H1 (cell line): ENCODE data around the gene RPTOR. TPM values are rescaled to one million over a fixed set of nuclear protein-coding genes. Genes with fewer than 3 reads are reported as not detected.

Source experiments
- CTCF ChIA-PET: fragments of 300-600 bp; sonication (Branson Sonifier 250); formaldehyde crosslinking; loops from one replicate; lab custom pipeline; 2021; ENCODE audit not compliant: partially characterized antibody; lab: Charles Lee
- POLR2A ChIA-PET: fragments of 300-600 bp; sonication (Branson Sonifier 250); formaldehyde crosslinking; loops from one replicate; lab custom pipeline; 2021; ENCODE audit warnings: inconsistent platforms; ENCODE audit not compliant: partially characterized antibody; lab: Charles Lee
- DNase-seq, 2 experiments: peaks; one replicate each; pipeline versions ENCODE4 v3.0.0 to v3.0.0-alpha.2; 2010 to 2022; ENCODE audit warnings: low spot score in 2 of 2, low read depth in 1 of 2, mixed read lengths in 1 of 2
- FAIRE-seq: peaks from 2 replicates; lab custom pipeline; 2011; peaks lifted over from hg19 to GRCh38; lab: Jason Lieb, UNC
- H2AFZ ChIP-seq: 2 replicates; pipeline ENCODE4 v1.8.1; 2012; ENCODE audit warnings: low read length, inconsistent platforms
- H2AK5ac ChIP-seq: 2 replicates; pipeline ENCODE4 v1.6.1; 2013; ENCODE audit warnings: low read depth, low read length
- H2BK120ac ChIP-seq: replicated peaks from 2 replicates; pipeline ENCODE3; 2013; ENCODE audit warnings: low read depth, low read length, inconsistent platforms
- H2BK12ac ChIP-seq: 2 replicates; pipeline ENCODE4 v1.6.1; 2013; ENCODE audit warnings: low read depth, low read length
- H2BK15ac ChIP-seq: 2 replicates; pipeline ENCODE4 v1.6.1; 2013; ENCODE audit warnings: low read length
- H2BK20ac ChIP-seq: 2 replicates; pipeline ENCODE4 v1.6.1; 2013; ENCODE audit warnings: low read length
- H2BK5ac ChIP-seq: 2 replicates; pipeline ENCODE4 v1.6.1; 2013; ENCODE audit warnings: low read depth, low read length
- H3K14ac ChIP-seq: 2 replicates; pipeline ENCODE4 v1.6.1; 2013; ENCODE audit warnings: inconsistent platforms; ENCODE audit not compliant: insufficient read length
- H3K18ac ChIP-seq: 2 replicates; pipeline ENCODE4 v1.6.1; 2013; ENCODE audit warnings: low read length; ENCODE audit errors: extremely low read depth
- H3K23ac ChIP-seq: 2 replicates; pipeline ENCODE4 v1.6.1; 2013; ENCODE audit warnings: inconsistent platforms; ENCODE audit not compliant: insufficient read length
- H3K23me2 ChIP-seq: 2 replicates; pipeline ENCODE4 v1.6.1; 2013; ENCODE audit warnings: low read depth, low read length
- H3K27ac ChIP-seq: 2 replicates; pipeline ENCODE4 v1.6.1; 2011; ENCODE audit warnings: low read depth, low read length, inconsistent platforms
- H3K27me3 ChIP-seq, 4 experiments: replicated peaks in 1 of 4; 1 replicate in 1 of 4; 2 replicates in 3 of 4; pipeline versions ENCODE4 v1.6.1 to v1.8.1; 2011 to 2013; ENCODE audit warnings: low read length in 3 of 4, mild to moderate bottlenecking in 3 of 4, inconsistent platforms in 2 of 4, mixed read lengths in 2 of 4, moderate library complexity in 1 of 4; ENCODE audit not compliant: control insufficient read depth in 3 of 4, insufficient read depth in 3 of 4; ENCODE audit errors: extremely low read depth in 1 of 4
- H3K36me3 ChIP-seq, 4 experiments: 2 replicates each; pipeline versions ENCODE4 v1.6.1 to v1.8.1; 2011 to 2013; ENCODE audit warnings: mild to moderate bottlenecking in 4 of 4, low read length in 3 of 4, moderate library complexity in 2 of 4, control low read depth in 1 of 4, inconsistent platforms in 1 of 4; ENCODE audit not compliant: insufficient read depth in 4 of 4, control insufficient read depth in 2 of 4
- H3K4ac ChIP-seq: replicated peaks from 2 replicates; pipeline ENCODE3; 2013; ENCODE audit warnings: low read length, low read depth, mixed read lengths, inconsistent platforms; ENCODE audit not compliant: insufficient read length
- H3K4me1 ChIP-seq, 4 experiments: replicated peaks in 1 of 4; 1 replicate in 1 of 4; 2 replicates in 3 of 4; pipeline versions ENCODE4 v1.6.1 to v1.8.1; 2011 to 2013; ENCODE audit warnings: low read length in 3 of 4, inconsistent platforms in 2 of 4, mixed read lengths in 1 of 4; ENCODE audit not compliant: insufficient read depth in 4 of 4, control insufficient read depth in 3 of 4
- H3K4me2 ChIP-seq, 2 experiments: 2 replicates each; pipeline versions ENCODE4 v1.6.1 to v1.8.1; 2011 to 2013; ENCODE audit warnings: low read depth in 2 of 2, low read length in 2 of 2, control low read depth in 1 of 2, inconsistent platforms in 1 of 2, mild to moderate bottlenecking in 1 of 2; ENCODE audit not compliant: insufficient read depth in 1 of 2
- H3K4me3 ChIP-seq, 4 experiments: fragments of 200-600, 300-600 bp in 1 of 4; sonication (generic), shearing (Covaris generic), sonication (Bioruptor Twin) in 1 of 4; 2 replicates each; pipeline versions ENCODE4 v1.5.1 to v1.8.1; 2011 to 2016; ENCODE audit warnings: low read length in 4 of 4, low read depth in 3 of 4, control low read depth in 2 of 4, inconsistent platforms in 2 of 4, mild to moderate bottlenecking in 2 of 4, mixed read lengths in 1 of 4, moderate library complexity in 1 of 4; ENCODE audit not compliant: insufficient read depth in 2 of 4; ENCODE audit errors: extremely low read depth in 1 of 4
- H3K56ac ChIP-seq: replicated peaks from 2 replicates; pipeline ENCODE3; 2013; ENCODE audit warnings: low read depth, mild to moderate bottlenecking, mixed read lengths, low read length, inconsistent platforms; ENCODE audit not compliant: insufficient read length
- H3K79me1 ChIP-seq: 2 replicates; pipeline ENCODE4 v1.6.1; 2013; ENCODE audit warnings: low read depth, low read length, control low read depth
- H3K79me2 ChIP-seq, 2 experiments: 2 replicates each; pipeline versions ENCODE4 v1.6.1 to v1.8.1; 2012 to 2013; ENCODE audit warnings: low read length in 2 of 2, mild to moderate bottlenecking in 2 of 2, inconsistent platforms in 1 of 2; ENCODE audit not compliant: insufficient read depth in 2 of 2, control insufficient read depth in 1 of 2
- H3K9ac ChIP-seq, 4 experiments: replicated peaks in 1 of 4; 1 replicate in 1 of 4; 2 replicates in 3 of 4; pipeline versions ENCODE4 v1.6.1 to v1.8.1; 2011 to 2013; ENCODE audit warnings: low read depth in 3 of 4, low read length in 3 of 4, control low read depth in 2 of 4, mild to moderate bottlenecking in 2 of 4, moderate library complexity in 2 of 4, inconsistent platforms in 1 of 4; ENCODE audit errors: extremely low read depth in 1 of 4
- H3K9me3 ChIP-seq, 2 experiments: 2 replicates each; pipeline versions ENCODE4 v1.6.1 to v1.8.1; 2012 to 2013; ENCODE audit warnings: mild to moderate bottlenecking in 2 of 2, moderate library complexity in 2 of 2, control low read depth in 1 of 2, inconsistent platforms in 1 of 2, low read depth in 1 of 2, low read length in 1 of 2, mixed read lengths in 1 of 2; ENCODE audit not compliant: insufficient read depth in 2 of 2
- H4K20me1 ChIP-seq, 2 experiments: replicated peaks in 1 of 2; 2 replicates each; pipeline versions ENCODE3 to v1.8.1; 2011 to 2013; ENCODE audit warnings: inconsistent platforms in 2 of 2, low read length in 2 of 2, mild to moderate bottlenecking in 1 of 2; ENCODE audit not compliant: insufficient read depth in 2 of 2, control insufficient read depth in 1 of 2
- H4K5ac ChIP-seq: 2 replicates; pipeline ENCODE4 v1.6.1; 2013; ENCODE audit warnings: low read length, low read depth, mixed read lengths, inconsistent platforms; ENCODE audit not compliant: insufficient read length
- H4K8ac ChIP-seq: 2 replicates; pipeline ENCODE4 v1.8.0; 2013; ENCODE audit warnings: mild to moderate bottlenecking, moderate library complexity, low read length, inconsistent platforms; ENCODE audit not compliant: insufficient read depth; ENCODE audit errors: extremely low read depth
- H4K91ac ChIP-seq: replicated peaks from 2 replicates; pipeline ENCODE3; 2013; ENCODE audit warnings: low read length, mixed read lengths, inconsistent platforms; ENCODE audit not compliant: insufficient read length
- BCL11A ChIP-seq, 2 experiments: IDR thresholded peaks; one replicate each; pipeline ENCODE4 v1.6.1; 2011; ENCODE audit warnings: low read depth in 2 of 2, low read length in 2 of 2, mild to moderate bottlenecking in 2 of 2
- WGBS, 2 experiments: shearing (Covaris generic) in 1 of 2; methylation state at CpG; one replicate each; pipeline versions ENCODE4 v1.1.6 to v1.1.7; 2013 to 2015; ENCODE audit warnings: low lambda C conversion rate in 2 of 2, mixed read lengths in 2 of 2, inconsistent platforms in 1 of 2, low coverage in 1 of 2, missing lambda C conversion rate in 1 of 2; ENCODE audit not compliant: insufficient replicate concordance in 2 of 2, insufficient coverage in 1 of 2, insufficient read length in 1 of 2; ENCODE audit errors: extremely low coverage in 1 of 2, missing lambda C conversion rate in 1 of 2; 5-methylcytosine and 5-hydroxymethylcytosine counted together
- polyA plus RNA-seq, 7 experiments: library from polyadenylated mRNA; depleted of rRNA in 3 of 7; stranded (reverse) in 5 of 7; unstranded in 2 of 7; fragments of >200 nt in 5 of 7; fragments of 200-250 nt in 2 of 7; gene quantifications; 1 replicate in 5 of 7; 2 replicates in 1 of 7; 4 replicates in 1 of 7; pipeline versions ENCODE4 v1.2.1 to v1.2.3, GENCODE V29; 2011 to 2013; ENCODE audit warnings: missing spikeins in 2 of 7, mixed read lengths in 2 of 7
- total RNA-seq: library from RNA; stranded (reverse); fragmentation: NEBNext Ultra II Directional; extraction: Animal tissue kit (Norgen Biotek cat#: 25700); gene quantifications from 2 replicates; pipeline ENCODE4 v1.2.1, GENCODE V29; 2021

Gene RPTOR
- total and polyA plus RNA-seq, 2 of the 8 experiments (the other 6 are each of a cell fraction or from before 2014, with no cell fraction given): 6.9 to 28.7 TPM

- ChIA-PET CTCF (interaction anchor here (0.6 to 4.1 kb wide), 68 partner anchors 8 to 1050 kb away, joined by 3 to 25 read pairs (median 4); no protein-coding TSS in a partner anchor), POLR2A (interaction anchor here (1.3 kb wide), 1 partner anchor 71 kb away, joined by 4 read pairs; no protein-coding TSS in a partner anchor)
- no peak overlapping the region for H3K14ac ChIP-seq
- H3K4me2 ChIP-seq: no peak overlapping the region
- no peak overlapping the region for H2BK15ac ChIP-seq
- no peak overlapping the region for H3K9ac ChIP-seq
- FAIRE-seq (no peak), DNase-seq (no peak)
- H3K4ac ChIP-seq: no peak overlapping the region
- 0 out of 7 replicates have a peak, but pooled peaks cover 0 to 2% (median 0%) of the 10 kb centered on the region in 4 experiments for H3K4me1 ChIP-seq
- no peaks in the 10 kb centered on the region for H3K27me3 ChIP-seq
- no peaks in the 10 kb centered on the region for H3K9me3 ChIP-seq
- no peak for TF ChIP-seq BCL11A (IDR thresholded peaks at IDR 0.05; ENCODE audit: low read depth in 2 of 2, low read length in 2 of 2)
- WGBS, 2 experiments: 94% methylated on average over 13 of the region's 13 CpGs; no CpG with 5 or more reads in 1 of the 2 experiments
- no peak overlapping the region for H3K56ac ChIP-seq
- peaks cover 0 to 6% of the 10 kb centered on the region in 2 experiments for H4K20me1 ChIP-seq
- no peak overlapping the region for H3K23ac ChIP-seq
- H2AFZ ChIP-seq: no peak overlapping the region
- no peak overlapping the region for H2AK5ac ChIP-seq
- H3K27ac ChIP-seq: no peak overlapping the region
- H2BK20ac ChIP-seq: no peak overlapping the region
- no peaks in the 10 kb centered on the region for H3K36me3 ChIP-seq
- no peak overlapping the region for H4K91ac ChIP-seq
- H2BK120ac ChIP-seq: no peak overlapping the region
- H2BK12ac ChIP-seq: no peak overlapping the region
- no peaks in the 10 kb centered on the region for H3K23me2 ChIP-seq
- no peaks in the 10 kb centered on the region for H3K79me1 ChIP-seq
- no peaks in the 10 kb centered on the region for H3K79me2 ChIP-seq
- H2BK5ac ChIP-seq: no peak overlapping the region
- H4K8ac ChIP-seq: no peak overlapping the region
- H3K4me3 ChIP-seq: no peak overlapping the region
- H3K18ac ChIP-seq: no peak overlapping the region
- no peak overlapping the region for H4K5ac ChIP-seq
Measured at GRCh38 chr17:80898716-80899115, 354.1 kb downstream of the RPTOR start.
